NOMO-1 treated with dmso at 0.1 percent for 144 hours (cell line): ENCODE data around the gene TMEM127.
A peak's percentile ranks its signal among the peaks of the same experiment; 100 is the strongest.
"Not testable (repeated sequence)": the region's sequence is repeated elsewhere in the genome, so short reads cannot be mapped to it uniquely, and the experiment has no call there.

Experiments
- DNase-seq: peaks from one replicate; lab custom pipeline; 2025; ENCODE audit not compliant: unreplicated experiment; lab: John Stamatoyannopoulos, UW

Gene TMEM127

GRCh38 chr2:96241900-96242611 lies 23.7 kb downstream of the TMEM127 start:
- DNase-seq, result peak; percentile 88

GRCh38 chr2:96241227-96241626 lies 24.6 kb downstream of the TMEM127 start:
- peak; percentile 19 for DNase-seq

DNA sequence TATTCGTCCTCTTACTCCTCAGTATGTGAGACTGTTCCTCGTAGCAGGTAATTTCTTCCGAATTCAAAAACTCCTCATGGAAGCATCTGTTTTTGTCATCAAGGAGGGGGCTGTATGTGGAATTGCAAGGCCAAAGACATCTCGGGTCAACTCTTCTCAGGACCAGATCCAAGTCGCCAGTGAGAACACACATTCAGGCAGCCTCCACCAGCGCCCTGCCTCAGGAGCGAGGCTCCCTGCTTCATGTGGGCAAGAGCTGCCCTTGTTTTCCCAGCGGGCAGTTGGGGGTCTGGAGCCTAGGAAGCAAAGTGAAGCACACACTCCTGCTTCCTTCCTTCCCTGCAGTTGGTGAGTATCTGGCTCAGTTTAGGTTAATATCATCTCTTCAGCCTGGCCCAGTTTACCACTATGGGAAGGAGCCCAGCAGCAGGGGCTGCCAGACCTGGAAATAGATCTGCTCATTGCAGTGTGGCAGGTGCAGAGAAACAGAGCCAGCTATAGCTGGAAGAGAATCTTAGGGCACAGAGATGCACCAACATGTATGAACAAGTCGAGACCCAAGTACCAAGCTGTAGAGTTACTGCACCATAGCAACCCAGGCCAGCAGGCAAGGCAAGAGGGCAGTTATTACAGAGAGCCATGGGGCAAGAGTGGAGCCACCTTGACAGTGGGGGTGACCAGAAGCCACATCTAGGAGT lies 25.3 kb downstream of the TMEM127 start:
- no peak for DNase-seq

DNA sequence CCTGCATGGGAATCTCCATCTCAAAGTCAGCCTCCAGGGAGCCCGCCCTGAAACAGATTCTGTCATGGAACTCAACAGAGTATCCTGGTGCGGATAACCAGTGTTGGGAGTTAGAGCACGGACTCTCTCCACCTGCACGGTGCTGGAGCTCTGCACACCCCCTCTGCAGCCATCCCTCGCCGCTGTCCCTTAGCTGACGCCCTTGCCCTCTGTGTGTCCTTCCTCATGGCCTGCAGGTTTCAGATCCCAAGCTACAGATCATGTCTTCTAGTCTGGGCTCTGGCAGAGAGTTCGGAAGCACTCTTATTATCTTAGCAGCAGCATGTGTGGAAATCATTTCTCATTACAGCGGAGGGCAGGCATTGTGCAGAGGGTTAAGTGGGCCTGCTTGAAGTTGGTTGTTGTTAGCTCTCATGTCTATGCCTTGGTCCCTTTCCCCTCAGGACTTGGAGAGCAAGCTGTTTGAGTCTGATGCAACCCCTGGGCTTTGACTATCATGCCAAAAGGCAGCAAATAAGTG lies 26.0 kb downstream of the TMEM127 start:
- no peak for DNase-seq

GRCh38 chr2:96239091-96239490 lies 26.7 kb downstream of the TMEM127 start:
- no peak for DNase-seq

- DNase-seq, result no peak
These were observed 27.5 kb downstream of the TMEM127 start for GRCh38 chr2:96238266-96238665.

- DNase-seq, result no peak
These were observed 28.9 kb downstream of the TMEM127 start for GRCh38 chr2:96236882-96237281.

GRCh38 chr2:96233880-96234316 lies 31.9 kb downstream of the TMEM127 start:
- peak; percentile 58 for DNase-seq

DNA sequence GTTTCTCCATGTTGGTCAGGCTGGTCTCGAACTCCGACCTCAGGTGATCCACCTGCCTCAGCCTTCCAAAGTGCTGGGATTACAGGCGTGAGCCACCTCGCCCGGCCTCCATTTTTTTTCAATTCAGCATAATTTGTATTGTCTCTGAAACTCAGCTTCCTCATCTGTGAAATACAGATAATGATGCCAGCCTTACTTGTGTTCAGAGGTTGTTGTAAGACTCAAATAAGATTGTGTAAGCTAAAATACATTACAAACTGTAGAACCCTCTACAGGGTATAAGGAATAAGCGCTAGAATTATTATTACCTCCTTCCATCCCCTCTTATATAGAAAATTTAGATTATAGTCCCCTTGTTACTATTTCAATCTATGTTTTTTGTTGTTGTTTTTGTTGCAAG lies 32.4 kb downstream of the TMEM127 start:
- peak; percentile 58 for DNase-seq

GRCh38 chr2:96231316-96231715 lies 34.5 kb downstream of the TMEM127 start:
- no peak for DNase-seq

GRCh38 chr2:96225016-96225533 lies 40.7 kb downstream of the TMEM127 start:
- peak; percentile 79 for DNase-seq

DNA sequence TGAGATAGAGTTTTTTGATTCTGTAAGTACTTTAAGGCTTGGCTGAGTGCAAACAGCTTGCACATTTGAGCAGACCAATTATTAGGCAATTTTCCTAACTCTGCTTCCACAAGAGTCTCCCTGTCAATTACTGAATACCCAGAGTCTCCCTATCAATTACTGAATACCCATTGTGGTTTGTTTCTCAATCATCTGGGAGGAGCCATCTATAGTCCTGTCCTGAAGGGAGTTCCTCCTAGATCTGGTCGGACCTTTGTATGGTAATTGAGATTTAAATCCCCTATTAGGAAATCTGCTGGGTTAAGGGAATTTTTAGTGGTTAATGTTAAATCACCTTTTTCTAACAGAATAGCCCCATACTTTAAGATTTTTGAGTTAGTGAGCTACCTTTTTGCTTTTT lies 44.7 kb downstream of the TMEM127 start:
- not testable (repeated sequence) for DNase-seq

DNA sequence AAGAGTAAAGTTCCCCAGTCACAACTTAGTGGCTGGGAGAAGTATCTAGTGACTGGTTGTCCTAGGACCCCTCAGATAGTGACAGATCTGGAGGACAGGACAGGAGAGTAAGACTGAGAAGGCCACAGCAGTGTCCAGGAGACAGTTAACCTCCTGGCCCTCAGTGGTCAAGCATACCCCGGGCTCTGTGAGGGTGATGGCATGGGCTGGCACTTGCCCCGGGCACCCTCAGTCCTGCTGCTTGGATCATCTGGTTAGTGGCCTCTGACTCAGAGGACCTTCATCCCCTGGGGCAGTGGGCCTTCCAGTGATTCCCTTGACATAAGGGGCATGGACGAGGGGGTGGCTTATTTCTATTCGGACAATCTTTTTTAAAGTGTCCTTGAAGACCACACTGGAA lies 45.8 kb downstream of the TMEM127 start:
- not testable (repeated sequence) for DNase-seq

- peak; percentile 11 for DNase-seq
These were observed 47.2 kb downstream of the TMEM127 start for GRCh38 chr2:96218508-96219131.

GRCh38 chr2:96214554-96214953 lies 51.2 kb downstream of the TMEM127 start:
- DNase-seq, result no peak

- no peak for DNase-seq
These were observed 52.4 kb downstream of the TMEM127 start for GRCh38 chr2:96213379-96213778.

DNA sequence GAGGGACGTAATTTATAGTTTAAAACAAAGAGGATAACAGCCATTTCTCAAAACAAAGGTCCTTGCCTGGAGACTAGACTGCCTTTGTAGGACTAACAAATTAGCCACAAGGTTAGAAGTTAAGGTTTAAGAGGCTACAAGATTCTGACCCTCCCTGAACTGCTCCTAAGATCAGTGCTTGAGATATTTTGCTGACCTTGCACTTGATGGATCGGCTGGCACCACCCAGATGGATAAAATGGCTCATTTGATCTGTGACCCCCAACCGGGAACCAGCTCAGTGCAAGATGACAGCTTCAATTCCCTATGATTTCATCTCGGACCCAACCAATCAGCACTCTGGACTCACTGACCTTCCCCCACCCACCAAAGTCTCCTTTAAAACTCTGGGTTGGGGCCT lies 53.5 kb downstream of the TMEM127 start:
- DNase-seq, result no peak

DNA sequence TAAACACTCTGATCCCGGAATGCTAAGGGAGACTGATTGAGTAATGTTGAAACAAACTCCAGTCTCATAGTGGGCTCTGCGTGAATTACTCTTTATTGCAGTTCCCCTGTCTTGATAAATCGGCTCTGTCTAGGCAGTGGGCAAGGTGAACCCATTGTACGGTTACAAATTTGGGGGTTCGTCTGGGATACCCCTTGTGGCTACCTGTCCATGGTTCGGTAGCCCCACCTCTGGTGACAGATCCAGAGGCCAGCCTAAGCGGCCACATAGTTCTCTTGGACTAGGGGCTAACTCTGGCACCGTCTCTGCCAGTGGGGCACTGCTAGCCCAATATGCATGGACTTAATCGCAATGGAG lies 56.1 kb downstream of the TMEM127 start:
- no peak for DNase-seq

DNA sequence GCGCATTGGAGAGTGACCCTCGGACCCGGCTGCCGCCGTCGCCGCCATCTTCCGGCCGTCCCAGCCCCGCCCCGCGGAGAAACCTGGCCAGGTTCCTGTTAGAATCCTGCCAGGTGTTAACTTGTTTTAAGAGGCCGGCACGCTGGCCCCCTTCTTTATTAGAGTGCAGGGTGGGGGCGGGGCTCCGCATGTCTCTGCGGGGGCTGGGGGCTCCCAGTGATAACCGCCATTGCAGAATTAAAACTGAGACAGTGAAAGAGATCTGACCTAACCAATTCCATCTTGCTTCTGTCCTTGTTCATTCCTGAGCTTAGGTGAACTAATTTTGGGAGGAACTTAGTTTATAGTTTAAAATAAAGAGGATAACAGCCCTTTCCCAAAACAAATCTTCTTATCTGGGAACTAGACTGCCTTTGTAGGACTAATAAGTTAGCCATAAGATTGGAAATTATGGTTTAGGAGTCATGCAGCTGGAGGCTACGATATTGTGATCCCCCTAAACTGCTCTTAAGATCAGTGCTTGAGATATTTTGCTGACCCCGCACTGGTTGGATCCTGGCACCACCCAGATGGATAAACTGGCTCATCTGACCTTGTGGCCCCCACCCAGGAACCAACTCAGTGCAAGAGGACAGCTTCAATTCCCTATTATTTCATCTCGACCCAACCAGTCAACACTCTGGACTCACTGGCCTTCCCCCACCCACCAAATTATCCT lies 56.6 kb downstream of the TMEM127 start:
- no peak for DNase-seq

DNA sequence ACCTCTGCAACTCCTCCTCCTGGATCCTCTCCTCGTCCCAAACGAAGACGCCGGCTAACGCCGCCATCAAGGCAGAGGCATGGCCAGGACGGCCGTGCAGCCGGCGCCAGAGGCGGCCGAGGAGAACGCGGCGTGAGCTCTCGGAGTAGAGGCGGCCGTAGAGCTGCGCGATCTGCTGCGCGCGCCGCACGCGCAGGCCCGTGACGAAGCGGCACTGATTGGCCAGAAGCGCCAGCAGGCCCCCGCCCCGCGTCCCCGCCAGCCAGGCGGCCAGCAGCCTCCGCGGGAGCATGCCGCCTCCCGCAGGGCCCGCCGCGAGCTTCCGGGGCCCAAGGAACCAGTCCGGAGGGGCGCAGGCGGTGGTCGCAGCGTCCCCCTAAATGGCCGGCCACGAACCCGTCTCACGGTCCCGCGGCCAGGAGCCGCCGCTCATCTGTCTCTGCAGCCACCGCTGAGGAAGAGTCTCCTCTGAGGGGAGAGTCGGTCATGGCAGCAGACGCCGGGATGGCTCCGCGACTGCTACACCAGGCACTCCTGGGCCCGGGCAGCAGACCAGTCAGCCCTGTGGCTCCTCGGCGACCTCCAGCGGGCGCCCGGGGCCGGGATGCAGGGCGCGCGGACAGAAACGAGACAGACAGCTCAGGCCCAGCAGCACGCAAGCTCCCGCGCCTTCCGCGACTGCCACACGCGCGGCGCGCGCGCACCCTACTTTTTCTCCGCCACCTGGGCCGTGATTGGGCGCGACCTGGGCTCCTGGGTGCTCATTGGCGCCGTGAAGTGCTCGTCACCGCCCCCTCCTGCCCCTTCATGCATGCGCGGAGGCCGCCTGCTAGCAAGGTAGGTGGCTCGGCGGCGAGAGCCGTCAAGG lies 57.4 kb downstream of the TMEM127 start, which contains the start of gene STARD7:
TSS of gene STARD7 (minus strand) at position 685 of the 868 bp plus-strand sequence. CDS start at position 292, 393 bp downstream.
- DNase-seq, result peak; percentile 98
